ENCODE data around the gene VPS25.
A peak's percentile ranks its signal among the peaks of the same experiment; 100 is the strongest.

Gene VPS25

DNA sequence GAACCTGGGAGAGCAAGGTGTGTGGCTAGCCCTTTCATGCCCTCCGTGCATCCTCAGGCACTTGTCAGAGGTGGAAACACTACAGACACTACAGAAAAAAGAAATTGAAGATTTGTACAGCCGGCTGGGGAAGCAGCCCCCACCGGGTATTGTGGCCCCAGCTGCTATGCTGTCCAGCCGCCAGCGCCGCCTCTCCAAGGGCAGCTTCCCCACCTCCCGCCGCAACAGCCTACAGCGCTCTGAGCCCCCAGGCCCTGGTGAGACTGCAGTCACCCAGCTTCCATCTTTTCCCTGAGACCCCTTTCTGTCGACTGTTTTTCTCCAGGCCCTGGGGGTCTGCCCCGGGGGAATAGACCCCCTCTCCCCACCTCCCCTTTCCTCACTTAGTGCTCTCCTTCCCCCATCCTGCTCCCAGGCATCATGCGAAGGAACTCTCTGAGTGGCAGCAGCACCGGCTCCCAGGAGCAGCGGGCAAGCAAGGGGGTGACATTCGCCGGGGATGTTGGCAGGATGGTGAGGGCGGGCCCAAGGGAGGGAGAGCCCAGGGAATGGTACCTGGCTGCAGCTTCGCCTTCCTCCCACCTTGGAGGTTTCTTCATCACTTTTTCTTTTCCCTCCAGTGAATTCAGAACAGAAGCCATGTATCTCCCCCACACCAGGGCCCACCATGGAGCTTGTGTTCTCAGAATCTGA is 23.0 kb downstream of the VPS25 start:
- DNase-seq: no peak

DNA sequence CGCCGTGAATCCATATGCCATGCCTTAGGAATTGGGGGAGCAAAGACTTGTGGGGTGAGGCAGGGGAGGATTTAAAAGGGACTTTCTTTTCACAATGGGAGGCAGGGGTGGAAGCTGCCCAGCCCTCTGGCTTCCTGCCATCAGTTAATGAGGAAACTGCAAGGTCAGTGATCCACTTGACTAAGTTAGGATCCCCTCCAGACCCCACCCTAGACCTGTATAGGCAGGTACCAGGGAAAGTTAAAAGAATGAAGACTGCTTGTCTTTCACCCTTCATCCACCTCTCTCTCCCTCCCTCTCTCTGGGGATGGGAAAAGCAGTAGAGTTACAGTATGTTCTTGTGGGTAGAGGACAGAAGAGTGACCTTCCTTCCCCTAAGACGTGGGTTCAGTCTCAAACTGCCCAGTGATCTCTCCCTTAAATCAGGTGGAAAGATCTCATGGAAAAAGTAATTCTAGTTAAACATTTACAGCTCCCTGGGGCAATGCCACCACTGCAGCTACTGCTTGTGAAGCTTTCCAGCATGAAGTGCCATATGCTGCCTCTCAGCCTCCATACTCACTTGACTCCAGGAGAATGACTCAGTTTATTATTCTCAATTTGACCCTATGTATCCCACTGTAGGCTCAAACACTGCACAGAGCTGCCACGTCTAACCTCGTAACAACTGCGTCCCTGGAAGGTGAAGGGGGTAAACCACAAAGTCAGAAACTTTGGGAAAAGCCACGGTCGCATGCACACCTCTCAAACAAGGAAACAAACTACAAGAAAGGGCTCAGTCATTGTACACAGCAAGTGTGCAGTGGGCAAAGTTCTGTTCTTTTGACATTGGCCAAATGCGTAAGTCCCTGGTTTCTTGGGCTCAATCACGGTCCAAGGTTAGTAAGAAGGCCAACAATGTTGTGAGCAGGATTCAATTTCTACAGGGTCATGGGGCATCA is 24.1 kb downstream of the VPS25 start:
- DNase-seq: no peak

DNA sequence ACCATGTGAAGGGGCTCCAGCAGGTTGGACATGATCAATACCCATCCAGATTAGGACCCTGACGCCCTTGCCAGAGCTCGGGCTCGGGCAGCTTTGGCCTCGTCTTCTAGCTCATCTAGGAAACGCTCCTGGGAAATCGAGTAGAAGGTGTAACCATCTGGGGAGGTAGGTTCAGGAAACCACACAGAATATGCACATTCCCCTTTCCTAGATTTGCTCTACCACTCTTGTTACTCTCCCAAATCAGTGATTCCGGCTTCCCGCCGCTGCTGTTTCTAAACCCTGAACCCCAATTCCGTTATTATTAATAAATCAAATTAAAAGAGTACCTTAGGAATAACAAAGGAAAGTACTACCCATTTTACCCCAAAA is 24.7 kb downstream of the VPS25 start:
- DNase-seq: no peak

GRCh38 chr17:42798383-42799380 is 25.4 kb downstream of the VPS25 start, which contains the start of the genes CNTD1 and COA3:
Gene CNTD1, plus strand, starts transcription at chr17:42798861. Its CDS starts 207 bp downstream, at chr17:42799068.
Gene COA3, minus strand, starts transcription at chr17:42798704. Its CDS starts 23 bp downstream, at chr17:42798681.
- DNase-seq: peak; percentile 93

DNA sequence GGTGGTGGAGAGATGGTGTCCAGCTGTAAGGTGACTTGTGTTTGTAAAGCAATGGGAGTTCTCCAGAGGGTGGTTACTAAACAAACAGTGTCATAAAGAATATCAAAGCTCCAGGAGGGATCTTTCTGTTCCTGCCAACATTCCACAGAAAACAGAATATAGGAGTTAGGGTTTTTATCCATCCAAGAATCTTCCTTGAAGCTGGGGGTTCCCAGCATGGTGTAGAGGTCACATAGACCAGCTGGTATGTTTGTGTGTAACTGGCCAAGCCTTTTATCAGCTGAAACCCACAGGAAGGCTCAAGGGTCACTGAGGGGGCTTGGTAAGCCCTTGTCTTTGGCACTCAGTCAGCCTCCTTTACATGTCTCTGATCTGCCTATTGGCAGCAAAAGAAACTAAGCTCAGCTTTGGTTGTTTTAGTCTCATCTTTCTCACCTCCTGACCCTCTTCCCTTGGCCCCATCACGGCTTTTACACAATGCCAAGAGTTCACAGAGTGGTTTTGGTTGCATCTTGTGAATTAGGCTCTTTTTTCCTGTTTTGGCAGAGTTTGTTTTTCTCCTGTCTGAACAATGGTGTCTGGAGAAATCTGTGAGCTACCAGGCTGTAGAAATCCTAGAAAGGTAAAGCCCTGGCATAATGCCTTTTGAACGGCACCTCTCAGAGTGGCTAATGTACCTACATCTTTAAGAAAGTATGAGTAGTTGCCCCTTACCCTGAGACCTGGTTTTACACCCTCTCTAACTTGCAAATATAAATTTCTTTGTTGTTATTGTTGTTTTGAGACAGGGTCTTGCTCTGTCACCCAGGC is 30.0 kb downstream of the VPS25 start:
- no peak for DNase-seq

DNA sequence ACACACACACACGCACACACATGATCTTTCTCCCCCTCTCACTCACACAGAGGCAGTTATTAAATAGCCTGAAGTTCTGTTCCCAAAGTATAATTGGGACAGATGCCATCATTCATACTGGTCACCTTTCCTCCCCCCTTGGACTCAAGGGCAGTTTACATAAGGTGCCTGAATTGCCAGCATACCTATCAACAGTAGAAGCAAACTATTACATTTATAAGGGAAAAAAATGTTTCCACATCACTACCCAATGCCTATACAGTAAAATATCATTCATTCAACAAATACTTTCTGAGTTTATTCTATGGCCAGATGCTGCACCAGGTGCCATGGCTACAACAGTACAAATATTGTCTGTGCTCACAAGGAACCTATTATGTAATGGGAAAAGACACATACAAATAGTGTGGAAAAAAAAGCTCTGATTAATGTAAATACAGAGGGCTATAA is 31.7 kb downstream of the VPS25 start:
- DNase-seq: no peak

DNA sequence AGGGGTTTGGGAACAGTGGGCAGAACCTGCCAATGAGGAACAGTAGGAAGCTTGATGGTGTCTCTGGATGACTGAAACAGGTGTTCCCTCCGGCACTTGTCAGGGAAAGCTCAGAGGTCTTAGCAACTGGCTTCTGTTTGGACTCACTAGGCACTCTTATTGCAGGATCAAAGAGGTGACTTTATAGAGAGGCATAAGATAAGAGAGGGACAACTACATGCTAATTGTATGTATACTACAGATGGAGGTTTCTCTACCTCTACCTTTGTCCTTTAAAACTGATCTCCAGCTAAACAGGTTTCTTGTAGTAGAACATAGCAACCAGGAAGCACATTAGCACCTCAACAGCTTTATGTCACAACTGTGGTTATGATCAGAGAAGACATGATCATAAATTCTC is 33.0 kb downstream of the VPS25 start:
- DNase-seq: no peak

DNA sequence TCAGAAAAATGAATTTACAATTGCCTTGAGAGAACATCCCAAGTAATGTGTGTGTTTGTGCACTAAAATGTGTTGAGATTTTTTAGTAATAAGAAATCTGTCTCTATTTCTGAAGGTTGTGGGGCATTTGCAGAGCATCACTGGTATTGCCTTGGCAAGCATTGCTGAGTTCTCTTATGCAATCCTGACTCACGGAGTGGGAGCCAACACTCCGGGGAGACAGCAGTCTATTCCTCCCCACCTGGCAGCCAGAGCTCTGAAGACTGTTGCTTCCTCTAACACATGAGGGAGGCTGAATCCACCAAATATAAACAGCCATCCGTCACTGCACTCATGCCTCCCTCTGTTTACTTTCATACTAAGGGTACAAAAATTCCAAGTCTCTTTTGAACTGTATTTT is 36.0 kb downstream of the VPS25 start:
- no peak for DNase-seq

DNA sequence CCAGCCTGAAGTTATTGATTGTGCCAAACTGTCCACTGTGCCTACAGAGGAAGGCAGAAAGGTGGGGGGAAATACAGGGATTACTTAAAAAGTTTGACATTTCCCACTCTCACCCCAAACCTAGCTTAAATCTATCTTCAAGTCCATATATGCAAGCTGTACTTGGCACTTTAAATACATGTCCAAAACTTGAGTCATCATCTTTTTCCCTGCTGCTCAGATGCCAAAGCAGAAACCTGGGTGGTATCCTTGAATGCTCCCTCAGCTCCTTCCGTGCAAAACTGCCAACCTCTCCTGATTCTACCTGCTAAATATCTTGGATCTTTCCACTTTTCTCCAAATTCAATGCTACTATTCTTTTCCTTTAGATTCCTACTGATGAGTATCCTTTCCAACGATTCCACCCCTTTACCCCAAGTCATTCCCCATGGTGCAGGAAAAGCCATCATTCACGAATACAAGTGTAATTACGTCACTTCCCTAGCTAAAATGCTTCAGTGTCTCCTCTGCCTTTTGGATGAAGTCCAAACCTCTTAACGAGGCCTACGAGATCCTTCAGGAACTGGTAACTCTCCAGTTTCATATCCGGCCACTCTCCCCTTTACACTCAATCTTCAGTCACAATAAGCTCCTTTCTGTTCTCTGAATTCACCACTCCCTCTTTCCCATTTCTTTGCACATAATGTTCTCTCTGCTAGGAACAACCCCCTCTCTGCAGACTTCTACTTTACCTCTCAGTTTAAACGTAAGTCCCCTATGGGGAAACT is 41.6 kb downstream of the VPS25 start:
- no peak for DNase-seq

- DNase-seq: no peak
Observed at GRCh38 chr17:42817866-42818265, 44.6 kb downstream of the VPS25 start.

GRCh38 chr17:42818379-42818778 is 45.1 kb downstream of the VPS25 start:
- DNase-seq: no peak

DNA sequence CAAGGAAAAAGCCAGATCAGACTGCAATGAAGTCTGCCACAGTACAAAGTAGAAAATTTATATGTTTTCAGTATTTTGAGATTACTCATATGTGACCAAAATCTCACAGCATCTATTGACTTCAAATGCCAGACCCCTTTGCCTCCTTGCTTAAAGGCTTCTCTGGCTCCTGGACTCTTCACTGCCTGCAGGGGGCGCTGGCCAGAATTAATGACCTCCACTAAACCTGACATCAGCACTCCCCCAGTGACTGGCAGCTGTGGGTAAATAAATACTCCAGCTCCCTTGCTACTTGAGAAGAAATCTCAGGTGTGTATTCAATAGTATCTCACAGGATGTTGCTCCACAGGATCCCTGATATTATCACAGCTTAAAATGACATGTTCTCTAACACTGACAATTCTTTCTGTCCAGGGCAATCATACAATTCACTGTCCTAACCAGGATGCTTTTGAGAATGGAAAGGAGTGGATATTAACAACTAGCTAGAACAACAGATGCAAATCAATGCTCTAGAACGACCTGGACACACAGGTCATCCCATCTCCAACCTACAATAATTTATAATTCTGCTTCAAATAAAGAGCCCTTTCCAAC is 46.8 kb downstream of the VPS25 start:
- peak; percentile 87 for DNase-seq

- no peak for DNase-seq
Observed at GRCh38 chr17:42821176-42821575, 47.9 kb downstream of the VPS25 start.

DNA sequence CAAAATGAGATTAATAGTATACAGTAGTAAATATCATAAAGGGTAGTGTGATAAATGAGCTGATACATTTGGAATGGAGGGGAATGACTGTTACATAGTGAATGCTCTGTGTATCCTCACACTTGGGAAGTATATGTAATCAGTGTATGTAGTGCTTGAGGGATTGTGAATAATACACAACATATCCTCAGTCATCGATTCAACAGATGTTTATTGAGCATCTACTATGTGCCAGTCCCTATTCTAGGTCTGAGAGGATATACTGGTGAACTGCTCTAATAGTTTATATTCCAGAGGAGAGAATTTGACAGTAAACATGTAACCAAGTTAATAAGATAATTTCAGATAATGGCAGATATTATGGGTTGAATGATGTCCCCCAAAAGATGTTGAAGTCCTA is 54.2 kb downstream of the VPS25 start:
- DNase-seq: no peak

Measured in NCI-H82 (cell line).